ENCODE measurements around the gene LGMN.

DNA sequence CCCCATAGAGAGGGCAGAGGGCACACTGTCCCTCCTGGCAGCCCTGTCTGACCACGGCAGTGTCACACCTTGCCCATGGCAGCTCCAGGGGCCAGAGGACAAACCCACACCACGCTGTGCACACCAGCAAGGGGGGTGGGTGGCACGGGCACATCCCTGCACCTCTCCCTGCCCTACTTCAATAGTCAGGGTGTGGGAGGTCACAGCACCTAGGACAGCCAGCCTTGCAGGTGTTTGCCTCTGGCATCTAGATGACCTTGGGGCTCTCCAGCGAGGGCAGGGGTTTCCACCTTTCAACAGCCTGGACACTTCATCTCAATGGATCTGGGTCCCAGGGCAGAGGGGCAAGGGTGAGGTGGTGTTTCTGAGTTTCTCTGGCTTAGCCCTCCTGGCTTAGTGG is 69.2 kb downstream of the LGMN start:
- TF ChIP-seq CTCF (IDR thresholded peaks at IDR 0.05; ENCODE audit: low read depth, low read length, missing input control) (no peak), GABPA (IDR thresholded peaks at IDR 0.05 in 1 of 2, conservative IDR thresholded peaks at IDR 0.05 in 1 of 2) (no peak), MAX (IDR thresholded peaks at IDR 0.05) (no peak), EGR1 (IDR thresholded peaks at IDR 0.05; ENCODE audit: low read depth in 2 of 2) (no peak), HNF4A (conservative IDR thresholded peaks at IDR 0.05) (no peak), YY1 (IDR thresholded peaks at IDR 0.05) (no peak)
